ENCODE measurements around the gene ASF1A.

The ASF1A gene

GRCh38 chr6:118881440-118882313 is 12.3 kb upstream of the ASF1A start:
- in situ Hi-C loops (cut with HindIII; ENCODE audit: low sequenced_read_pairs) = no loop called here

DNA sequence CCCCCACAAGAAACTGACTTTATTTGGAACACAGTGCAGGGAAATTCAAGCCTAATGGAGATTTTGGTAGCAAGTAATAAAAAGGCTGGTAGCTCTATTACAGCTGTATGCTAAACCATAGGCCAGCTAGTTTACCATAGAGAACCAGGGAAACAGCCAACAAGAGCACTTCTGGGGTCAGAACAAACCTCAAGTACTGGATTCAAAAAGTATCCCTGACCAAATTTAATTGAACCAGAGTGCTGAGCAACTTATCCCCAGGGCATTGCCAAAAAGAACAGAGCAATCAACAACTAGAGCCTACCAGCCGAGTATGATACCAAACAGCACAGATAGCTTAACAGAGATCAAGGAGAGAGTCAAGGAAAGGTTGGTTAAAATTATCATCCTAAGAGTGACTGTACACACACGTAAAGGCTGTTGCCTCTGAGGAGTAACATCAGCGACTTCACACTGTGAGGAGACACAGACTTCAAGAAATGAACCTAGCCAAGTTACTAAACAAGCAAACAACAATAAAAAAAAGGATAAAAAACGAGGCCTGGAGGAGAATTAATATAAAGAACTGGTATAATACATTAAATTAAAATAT is 11.5 kb upstream of the ASF1A start:
- in situ Hi-C loops (cut with HindIII; ENCODE audit: low sequenced_read_pairs) = no loop called here

- in situ Hi-C loops (cut with HindIII; ENCODE audit: low sequenced_read_pairs) = no loop called here
Observed at GRCh38 chr6:118886641-118887040, 7.3 kb upstream of the ASF1A start.

- in situ Hi-C loops (cut with HindIII; ENCODE audit: low sequenced_read_pairs) = no loop called here
Observed at GRCh38 chr6:118889163-118889562, 4.8 kb upstream of the ASF1A start.

- in situ Hi-C loops (cut with HindIII; ENCODE audit: low sequenced_read_pairs) = no loop called here
Observed at GRCh38 chr6:118890997-118891790, 2.8 kb upstream of the ASF1A start.

GRCh38 chr6:118892355-118892991 is 1.5 kb upstream of the ASF1A start:
- in situ Hi-C loops (cut with HindIII; ENCODE audit: low sequenced_read_pairs) = no loop called here

DNA sequence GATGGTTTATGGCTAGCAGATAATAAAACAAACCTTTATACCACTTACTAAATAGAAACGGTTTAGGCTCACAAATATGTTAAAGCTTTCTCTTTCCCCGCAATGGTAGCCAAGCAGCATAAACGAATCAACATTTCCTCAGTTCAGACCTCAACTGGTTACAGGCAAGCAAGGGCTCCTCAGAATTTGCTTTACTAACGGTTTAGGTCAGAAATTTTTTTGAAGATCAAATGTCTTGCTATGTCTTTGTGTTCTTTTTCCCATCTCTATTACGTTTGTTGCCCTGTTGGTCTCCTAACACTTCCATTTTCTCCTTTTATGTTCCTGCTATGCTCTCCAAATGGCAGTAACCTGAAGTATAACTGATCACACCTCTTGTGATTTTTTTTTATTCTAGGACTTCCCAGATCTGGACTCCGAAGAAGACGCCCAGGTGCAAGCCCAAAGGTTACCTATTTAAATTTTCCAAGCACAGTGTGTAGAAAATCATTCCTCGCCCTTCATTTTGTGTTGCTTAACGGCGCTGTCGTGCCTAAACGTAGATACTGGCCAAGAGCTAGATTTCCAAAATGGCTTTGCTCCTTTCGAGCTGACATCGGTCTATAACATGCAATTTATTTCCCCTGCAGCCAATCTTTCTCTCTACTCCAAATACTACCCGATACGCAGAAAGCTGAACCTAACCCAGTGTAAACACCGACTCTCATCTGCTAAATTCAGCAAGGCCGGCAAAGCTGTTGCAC is 717 bp upstream of the ASF1A start:
- in situ Hi-C loops (cut with HindIII; ENCODE audit: low sequenced_read_pairs) = no loop called here

DNA sequence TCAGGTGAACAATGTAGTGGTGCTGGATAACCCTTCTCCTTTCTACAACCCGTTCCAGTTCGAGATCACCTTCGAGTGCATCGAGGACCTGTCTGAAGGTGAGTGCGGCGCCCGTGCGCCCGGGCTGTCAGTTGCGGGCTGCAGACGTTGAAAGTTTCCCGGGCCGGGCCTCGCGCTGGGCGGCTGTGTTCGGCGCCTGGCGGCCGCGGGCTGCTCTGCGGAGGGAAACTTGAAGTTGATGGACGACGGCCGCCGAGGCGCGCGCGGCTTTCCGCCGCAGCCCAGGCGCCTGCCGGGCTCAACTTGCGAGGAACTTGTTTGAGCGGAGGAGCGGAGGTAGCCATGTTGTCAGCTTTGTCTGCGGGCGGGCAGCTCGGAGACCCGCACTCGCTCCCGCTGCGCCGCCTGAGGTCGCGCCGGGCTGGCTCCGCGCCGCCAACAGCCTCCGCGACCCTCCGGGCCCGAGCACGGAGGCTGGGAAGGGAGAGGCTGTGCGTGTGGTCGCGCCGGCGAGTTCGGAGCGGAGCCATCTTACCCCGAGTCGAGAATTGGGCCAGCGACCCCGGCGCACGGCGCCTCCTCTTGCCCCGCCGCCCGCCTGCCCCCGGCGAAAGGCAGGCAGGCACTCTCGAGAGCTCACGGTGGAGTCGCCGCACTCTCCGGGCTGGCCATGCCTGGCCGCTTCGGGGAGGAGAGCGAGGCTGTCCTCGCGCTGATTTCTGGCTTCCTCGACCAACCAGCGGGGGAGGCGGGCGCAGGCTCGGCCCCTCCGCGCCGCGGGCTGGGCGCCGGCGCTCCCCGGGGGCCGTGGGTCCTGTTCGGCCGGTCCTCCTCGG is 691 bp downstream of the ASF1A start:
- in situ Hi-C loops (cut with HindIII; ENCODE audit: low sequenced_read_pairs) = no loop called here

DNA sequence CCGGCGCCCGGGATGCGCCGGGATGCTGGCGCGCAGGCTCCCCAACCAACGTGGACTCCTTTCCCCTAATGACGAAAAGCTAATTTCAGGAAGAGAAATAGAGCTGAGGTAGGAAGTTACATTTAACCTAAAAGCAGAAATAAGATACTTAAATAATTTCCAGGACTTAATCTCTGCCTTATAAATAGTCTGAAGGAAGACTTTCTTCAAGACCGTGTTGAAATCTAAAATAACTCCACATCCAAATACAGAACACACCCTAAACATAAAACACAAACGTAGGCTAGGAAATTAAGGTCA is 1.3 kb downstream of the ASF1A start:
- in situ Hi-C loops (cut with HindIII; ENCODE audit: low sequenced_read_pairs) = no loop called here

DNA sequence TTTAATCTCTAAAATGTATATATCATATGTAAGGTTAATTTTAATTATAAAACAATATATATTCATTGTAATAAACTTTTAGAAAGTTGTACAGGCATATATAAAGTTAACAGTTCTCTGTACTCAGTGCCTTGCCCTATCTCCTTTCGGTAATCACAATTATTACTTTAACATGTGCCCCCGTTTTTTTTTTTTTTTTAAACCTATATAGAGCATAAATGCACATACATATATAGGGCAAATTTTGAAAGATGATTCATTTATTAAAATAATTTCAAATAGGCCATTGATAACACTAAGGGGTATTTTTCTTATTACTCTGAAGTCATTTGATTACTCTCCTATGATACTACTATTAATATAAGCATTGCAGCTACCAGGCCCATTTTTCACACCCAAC is 1.9 kb downstream of the ASF1A start:
- in situ Hi-C loops (cut with HindIII; ENCODE audit: low sequenced_read_pairs) = no loop called here

DNA sequence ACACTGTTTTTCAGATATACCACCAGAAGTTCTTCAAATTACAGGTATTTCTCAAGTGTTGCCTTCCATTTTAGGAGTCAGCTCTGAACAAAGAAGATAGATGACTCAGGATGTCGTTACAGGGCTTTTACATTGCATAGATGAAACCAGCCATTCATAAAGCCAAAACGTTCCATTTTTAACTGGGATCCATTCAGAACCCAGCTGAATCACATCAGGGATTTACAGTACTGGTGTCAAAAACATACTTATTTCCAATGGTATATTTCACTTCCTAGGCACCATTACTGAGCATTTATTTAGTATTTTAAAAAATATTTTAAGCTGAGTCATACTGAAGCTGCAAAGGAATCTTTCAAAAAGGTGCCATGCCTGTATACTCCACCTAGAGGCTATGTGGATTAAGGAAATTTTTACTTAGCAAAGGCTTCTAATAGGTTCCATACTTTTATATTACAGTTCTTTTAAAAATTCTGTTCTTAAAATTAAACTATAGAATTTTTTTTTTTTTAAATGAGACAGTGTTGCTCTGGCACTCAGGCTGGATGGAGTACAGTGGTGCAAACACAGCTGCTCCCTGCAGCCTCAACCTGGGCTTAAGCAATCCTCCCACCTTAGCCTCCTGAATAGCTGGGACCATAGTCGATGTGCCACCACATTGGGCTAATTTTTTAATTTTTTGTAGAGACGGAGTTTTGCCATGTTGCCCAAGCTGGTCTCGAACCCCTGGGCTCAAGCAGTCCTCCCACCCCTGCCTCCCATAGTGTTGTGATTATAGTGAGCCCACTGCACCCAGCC is 2.6 kb downstream of the ASF1A start:
- in situ Hi-C loops (cut with HindIII; ENCODE audit: low sequenced_read_pairs) = no loop called here

DNA sequence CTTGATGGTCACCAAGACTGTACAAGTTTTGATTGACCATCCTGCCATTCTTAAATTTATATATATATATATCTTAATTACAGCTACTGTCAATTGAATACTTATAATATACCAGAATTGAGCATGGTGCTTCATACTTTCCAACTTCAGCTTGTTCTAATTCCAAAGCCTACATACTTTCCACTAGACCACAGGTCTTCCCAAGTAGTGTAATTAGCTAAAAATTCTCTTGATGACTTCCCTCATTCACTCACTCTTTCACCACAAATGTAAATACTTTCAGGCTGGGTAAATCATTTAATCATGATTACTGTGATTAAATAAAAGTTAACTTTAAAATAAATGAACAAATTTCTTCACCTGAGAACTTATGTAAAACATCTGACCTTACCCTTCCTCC is 3.4 kb downstream of the ASF1A start:
- in situ Hi-C loops (cut with HindIII; ENCODE audit: low sequenced_read_pairs) = no loop called here

- in situ Hi-C loops (cut with HindIII; ENCODE audit: low sequenced_read_pairs) = no loop called here
Observed at GRCh38 chr6:118899948-118900347, 6.0 kb downstream of the ASF1A start.

- in situ Hi-C loops (cut with HindIII; ENCODE audit: low sequenced_read_pairs) = no loop called here
Observed at GRCh38 chr6:118902726-118903125, 8.8 kb downstream of the ASF1A start.

GRCh38 chr6:118903138-118903537 is 9.2 kb downstream of the ASF1A start:
- in situ Hi-C loops (cut with HindIII; ENCODE audit: low sequenced_read_pairs) = no loop called here

GRCh38 chr6:118903691-118904090 is 9.7 kb downstream of the ASF1A start:
- in situ Hi-C loops (cut with HindIII; ENCODE audit: low sequenced_read_pairs) = no loop called here

DNA sequence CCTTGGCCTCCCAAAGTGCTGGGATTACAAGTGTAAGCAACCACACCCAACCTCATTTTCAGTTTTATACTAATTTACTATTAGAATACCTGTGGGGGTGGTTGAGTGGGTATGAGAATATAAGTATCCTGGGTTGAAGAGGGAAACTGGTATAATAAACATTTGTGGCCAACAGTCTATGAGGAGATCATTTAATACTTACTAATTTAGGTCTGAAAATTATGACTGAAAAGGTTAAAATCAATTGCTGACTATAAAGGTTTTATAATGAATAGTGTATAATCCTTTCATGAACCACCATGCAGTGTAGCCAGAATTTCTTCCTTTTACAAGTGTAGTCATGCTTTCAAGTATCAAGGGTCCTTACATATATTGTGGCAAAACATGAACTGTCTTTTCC is 11.1 kb downstream of the ASF1A start:
- in situ Hi-C loops (cut with HindIII; ENCODE audit: low sequenced_read_pairs) = no loop called here

- in situ Hi-C loops (cut with HindIII; ENCODE audit: low sequenced_read_pairs) = no loop called here
Observed at GRCh38 chr6:118905851-118906250, 11.9 kb downstream of the ASF1A start.

DNA sequence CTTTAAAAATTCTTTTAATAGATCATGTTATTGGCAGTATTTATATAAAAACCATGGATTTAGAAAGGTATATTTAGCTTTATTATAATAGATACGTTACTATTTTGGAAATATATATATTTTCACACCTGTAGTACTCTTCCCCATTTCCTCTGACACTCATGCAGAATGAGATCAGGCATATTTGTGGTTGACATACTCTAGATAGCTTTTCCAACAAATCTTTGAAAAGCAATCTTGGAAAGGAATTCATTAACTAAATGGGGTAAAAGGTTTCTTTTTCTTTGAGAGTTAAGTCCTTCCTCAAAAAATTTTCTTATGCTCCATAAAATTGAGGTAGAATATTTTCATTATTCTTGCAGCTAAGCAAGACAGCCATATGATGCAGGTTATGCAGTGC is 14.5 kb downstream of the ASF1A start:
- in situ Hi-C loops (cut with HindIII; ENCODE audit: low sequenced_read_pairs) = no loop called here
